D721Med (cell line): Measurements from ENCODE around the gene VAT1L.

Experiments used
- DNase-seq: peaks from one replicate; pipeline ENCODE4 v3.0.0; 2011; ENCODE audit warnings: low spot score; ENCODE audit not compliant: insufficient read length
- FAIRE-seq: peaks from 2 replicates; lab custom pipeline; 2011; peaks lifted over from hg19 to GRCh38; lab: Jason Lieb, UNC
- CTCF ChIP-seq: IDR thresholded peaks from 2 replicates; pipeline ENCODE4 v1.5.1; 2012; ENCODE audit warnings: mild to moderate bottlenecking, control low read depth; ENCODE audit not compliant: insufficient read depth; ENCODE audit errors: missing control alignments

Gene VAT1L

GRCh38 chr16:77918809-77919707 is 130.7 kb downstream of the VAT1L start:
- no peak for TF ChIP-seq CTCF
- FAIRE-seq: no peak
- DNase-seq: no peak

DNA sequence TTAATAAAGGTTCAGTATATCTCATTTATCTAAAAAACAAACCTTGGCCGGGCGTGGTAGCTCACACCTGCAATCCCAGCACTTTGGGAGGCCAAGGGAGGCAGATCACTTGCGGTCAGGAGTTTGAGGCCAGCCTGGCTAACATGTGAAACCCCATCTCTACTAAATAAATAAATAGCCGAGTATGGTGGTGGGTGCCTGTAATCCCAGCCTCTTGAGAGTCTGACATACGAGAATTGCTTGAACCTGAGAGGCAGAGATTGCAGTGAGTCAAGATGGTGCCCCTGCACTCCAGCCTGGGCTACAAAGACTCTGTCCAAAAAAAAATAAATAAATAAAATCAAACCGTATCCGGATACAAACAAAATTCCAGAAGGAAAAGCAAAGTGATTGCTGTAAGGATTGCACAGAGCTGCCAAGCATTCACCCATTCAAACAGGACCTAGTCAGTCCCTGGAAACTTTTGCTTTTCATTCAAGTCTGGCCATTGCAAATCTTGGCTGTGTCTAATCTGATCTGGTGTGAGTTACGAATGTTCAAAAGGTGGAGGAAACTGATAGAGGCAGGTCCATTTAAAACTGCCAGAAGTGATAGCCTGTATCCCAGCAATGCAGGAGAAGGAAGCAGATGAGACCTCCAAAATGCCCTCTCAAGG is 131.5 kb downstream of the VAT1L start:
- FAIRE-seq: no peak
- no peak for DNase-seq
- TF ChIP-seq CTCF: no peak

DNA sequence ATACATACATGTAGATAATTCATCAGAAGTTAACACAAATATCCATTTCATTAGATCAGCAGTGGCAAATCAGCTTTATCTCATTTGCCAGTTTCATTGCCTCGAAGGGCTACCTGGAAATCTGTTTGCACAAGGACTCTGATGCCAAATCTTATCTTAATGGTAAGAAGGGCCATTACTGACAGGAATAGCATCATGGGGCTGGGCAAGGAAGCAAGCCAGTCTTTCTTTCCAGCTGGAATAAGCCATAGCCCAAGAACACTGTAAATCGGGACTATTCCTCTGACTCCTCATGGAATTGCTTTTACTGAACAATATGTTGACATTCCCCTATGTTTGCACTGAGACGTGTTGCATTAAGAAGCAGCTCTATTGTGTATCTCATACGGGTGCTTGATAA is 132.6 kb downstream of the VAT1L start:
- FAIRE-seq: no peak
- DNase-seq: no peak
- TF ChIP-seq CTCF: no peak

DNA sequence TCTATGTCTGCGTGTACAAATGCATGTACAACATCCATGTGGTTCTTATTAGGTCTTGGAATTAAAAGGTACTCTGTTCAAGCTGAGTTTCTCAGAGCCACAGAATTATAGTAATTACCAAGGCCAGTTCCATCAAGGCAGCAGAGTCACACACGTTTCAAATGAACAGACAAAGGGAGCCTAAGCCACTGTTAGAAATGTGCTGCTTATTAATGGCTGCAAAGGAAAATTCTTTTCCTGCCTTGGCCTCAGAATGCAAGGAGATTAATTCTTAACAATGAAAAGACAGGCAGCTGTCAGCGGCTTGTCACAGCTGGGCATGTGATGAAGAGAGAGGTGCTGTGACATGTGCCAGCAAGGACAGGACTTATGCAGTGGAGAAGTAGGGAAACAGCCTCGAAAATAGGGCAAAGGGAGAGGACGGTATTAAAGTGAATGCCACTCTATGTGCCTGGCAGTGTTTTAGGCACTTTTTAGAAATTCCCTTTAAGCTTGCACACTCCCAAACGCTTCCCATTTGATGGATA is 133.9 kb downstream of the VAT1L start:
- TF ChIP-seq CTCF: no peak
- DNase-seq (no peak), FAIRE-seq (no peak)

- FAIRE-seq: no peak
- no peak for DNase-seq
- no peak for TF ChIP-seq CTCF
Measured at GRCh38 chr16:77925531-77925930, 137.2 kb downstream of the VAT1L start.

DNA sequence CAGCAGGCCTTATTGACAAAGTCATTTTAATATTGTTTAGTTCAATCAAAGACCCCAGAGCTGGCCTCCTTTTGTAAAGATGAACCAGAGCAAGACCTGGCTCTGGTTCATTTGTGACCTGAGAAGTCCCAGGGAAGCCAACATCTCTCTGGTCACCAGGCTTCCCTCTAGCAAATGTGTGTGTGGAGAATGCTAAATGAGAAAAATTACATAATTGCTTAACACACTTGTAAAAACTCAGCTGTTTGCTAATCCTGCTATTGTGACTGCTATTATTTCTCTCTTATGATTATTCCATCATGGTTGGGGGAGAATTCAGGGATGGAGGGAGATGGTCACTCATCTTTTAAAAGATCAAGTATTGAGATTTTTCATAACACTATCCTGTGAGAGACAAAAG is 139.7 kb downstream of the VAT1L start:
- DNase-seq: no peak
- FAIRE-seq: no peak
- no peak for TF ChIP-seq CTCF
